WTC11 (cell line): Measurements from ENCODE around the gene KLHL4. TPM values are rescaled to one million over a fixed set of nuclear protein-coding genes. Genes with fewer than 3 reads are reported as not detected.

Experiments used
- ATAC-seq: fragments of 200-7000 bp; cut with Tn5 transposase; 2 replicates; pipeline ENCODE4 v1.10.0; 2021; ENCODE audit warnings: mild to moderate bottlenecking, moderate library complexity
- CTCF ChIA-PET: fragments of 300-600 bp; sonication (Branson Sonifier 250); formaldehyde crosslinking; loops from one replicate; lab custom pipeline; 2021; ENCODE audit warnings: antibody characterized with exemption; lab: Charles Lee
- POLR2A ChIA-PET: fragments of 350-600 bp; sonication (Branson Sonifier 250); formaldehyde crosslinking; loops from one replicate; lab custom pipeline; 2021; ENCODE audit warnings: antibody characterized with exemption; lab: Charles Lee
- DNase-seq: peaks from one replicate; pipeline ENCODE4 v3.0.0; 2021; ENCODE audit warnings: low spot score
- H3K27ac Mint-ChIP-seq: 2 replicates; pipeline ENCODE4 v1.8.0; 2021; ENCODE audit warnings: mixed read lengths
- H3K27me3 Mint-ChIP-seq: 2 replicates; pipeline ENCODE4 v1.8.0; 2021; ENCODE audit warnings: low read depth, mild to moderate bottlenecking, moderate library complexity, mixed read lengths
- H3K36me3 Mint-ChIP-seq: 2 replicates; pipeline ENCODE4 v1.8.0; 2021; ENCODE audit warnings: mixed read lengths
- H3K4me1 Mint-ChIP-seq: 2 replicates; pipeline ENCODE4 v1.8.0; 2022; ENCODE audit warnings: mixed read lengths
- H3K4me3 Mint-ChIP-seq: 2 replicates; pipeline ENCODE4 v1.8.0; 2021; ENCODE audit warnings: mild to moderate bottlenecking, moderate library complexity, mixed read lengths
- H3K9me3 Mint-ChIP-seq: 2 replicates; pipeline ENCODE4 v1.8.0; 2021; ENCODE audit warnings: mixed read lengths
- CREM ChIP-seq: sonication (generic); formaldehyde crosslinking; IDR thresholded peaks from 2 replicates; pipeline ENCODE4 v1.8.1; 2022; ENCODE audit warnings: mild to moderate bottlenecking, missing genetic modification reagents, moderate library complexity
- ELF4 ChIP-seq: sonication (generic); formaldehyde crosslinking; IDR thresholded peaks from 2 replicates; pipeline ENCODE4 v1.8.1; 2022; ENCODE audit warnings: low read depth, mild to moderate bottlenecking, moderate library complexity, missing genetic modification reagents
- ETV6 ChIP-seq: sonication (generic); formaldehyde crosslinking; IDR thresholded peaks from 2 replicates; pipeline ENCODE4 v1.8.1; 2022; ENCODE audit warnings: mild to moderate bottlenecking, missing genetic modification reagents
- FOXJ3 ChIP-seq: sonication (generic); formaldehyde crosslinking; IDR thresholded peaks from 2 replicates; pipeline ENCODE4 v1.9.0; 2021; ENCODE audit warnings: missing genetic modification reagents, mild to moderate bottlenecking, borderline replicate concordance
- JAZF1 ChIP-seq: fragments of 250-450 bp; sonication (Bioruptor Pico); IDR thresholded peaks from 2 replicates; pipeline ENCODE4 v1.9.0; 2021; ENCODE audit warnings: moderate library complexity, mild to moderate bottlenecking, inconsistent platforms
- MXD4 ChIP-seq: fragments of 250-450 bp; sonication (Bioruptor Pico); IDR thresholded peaks from 2 replicates; pipeline ENCODE4 v1.8.0; 2021; ENCODE audit warnings: mild to moderate bottlenecking, moderate library complexity, borderline replicate concordance
- MYBL2 ChIP-seq: sonication (generic); formaldehyde crosslinking; IDR thresholded peaks from 2 replicates; pipeline ENCODE4 v1.8.1; 2023; ENCODE audit warnings: mild to moderate bottlenecking, moderate library complexity, missing genetic modification reagents
- NR2C2 ChIP-seq: sonication (generic); formaldehyde crosslinking; IDR thresholded peaks from 2 replicates; pipeline ENCODE4 v1.8.0; 2022; ENCODE audit warnings: mild to moderate bottlenecking, missing genetic modification reagents
- PRRX2 ChIP-seq: fragments of 250-450 bp; sonication (Bioruptor Pico); IDR thresholded peaks from 2 replicates; pipeline ENCODE4 v1.8.0; 2021; ENCODE audit warnings: mild to moderate bottlenecking
- SMAD4 ChIP-seq: sonication (generic); formaldehyde crosslinking; IDR thresholded peaks from 2 replicates; pipeline ENCODE4 v1.8.0; 2022; ENCODE audit warnings: mild to moderate bottlenecking, missing genetic modification reagents
- TEAD4 ChIP-seq: sonication (generic); formaldehyde crosslinking; IDR thresholded peaks from 2 replicates; pipeline ENCODE4 v1.8.0; 2022; ENCODE audit warnings: mild to moderate bottlenecking, missing genetic modification reagents
- TP53 ChIP-seq: sonication (generic); formaldehyde crosslinking; IDR thresholded peaks from 2 replicates; pipeline ENCODE4 v1.8.1; 2023; ENCODE audit warnings: mild to moderate bottlenecking, missing genetic modification reagents
- ZNF121 ChIP-seq: sonication (generic); formaldehyde crosslinking; IDR thresholded peaks from 2 replicates; pipeline ENCODE4 v1.8.0; 2023; ENCODE audit warnings: missing genetic modification reagents
- total RNA-seq: library from RNA; stranded (reverse); gene quantifications from 3 replicates; pipeline ENCODE4 v1.2.3, GENCODE V29; 2021
- TF ChIP-seq, protein P1 (sequence below): sonication (generic); formaldehyde crosslinking; IDR thresholded peaks from 2 replicates; pipeline ENCODE4 v1.8.1; 2023; ENCODE audit warnings: mild to moderate bottlenecking, missing genetic modification reagents, borderline replicate concordance
- TF ChIP-seq, protein P2 (sequence below): sonication (generic); formaldehyde crosslinking; IDR thresholded peaks from 2 replicates; pipeline ENCODE4 v1.8.1; 2023; ENCODE audit warnings: mild to moderate bottlenecking, moderate library complexity, missing genetic modification reagents
- TF ChIP-seq, protein P3 (sequence below): sonication (generic); formaldehyde crosslinking; IDR thresholded peaks from 2 replicates; pipeline ENCODE4 v1.8.1; 2023; ENCODE audit warnings: mild to moderate bottlenecking, missing genetic modification reagents, moderate library complexity
- TF ChIP-seq, protein P4 (sequence below): sonication (generic); formaldehyde crosslinking; IDR thresholded peaks from 2 replicates; pipeline ENCODE4 v1.8.1; 2022; ENCODE audit warnings: mild to moderate bottlenecking, missing genetic modification reagents, moderate library complexity, borderline replicate concordance
- TF ChIP-seq, protein P5 (sequence below): sonication (generic); formaldehyde crosslinking; IDR thresholded peaks from 2 replicates; pipeline ENCODE4 v1.8.0; 2022; ENCODE audit warnings: missing genetic modification reagents

Gene KLHL4
- total RNA-seq, 1 experiment from 2014 or later, result 10.5 TPM

DNA sequence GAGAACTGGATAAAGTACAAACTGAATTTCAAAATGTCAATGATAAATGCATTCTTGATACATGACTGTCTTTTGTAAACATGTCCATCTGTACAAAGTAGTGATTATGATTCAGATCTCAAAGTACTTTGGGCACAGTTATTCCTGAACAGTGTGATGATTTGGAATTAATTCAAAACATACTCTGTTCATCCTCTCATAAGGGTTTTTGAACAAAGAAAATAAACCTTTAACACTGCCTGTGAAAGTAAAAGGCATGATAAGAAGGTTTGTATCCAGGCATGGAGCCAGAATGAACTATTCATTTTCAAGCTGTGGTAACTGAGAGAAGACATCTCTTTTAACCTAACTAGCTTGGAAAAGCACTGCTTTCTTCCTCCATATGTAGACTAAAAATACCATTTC lies 883 bp upstream of the KLHL4 start:
- no peaks in the 10 kb centered on the region; the same call in 1 of the 2 replicates for H3K27me3 Mint-ChIP-seq
- peaks cover 17% of the 10 kb centered on the region for H3K4me1 Mint-ChIP-seq
- 0 out of 2 replicates have a peak, but pooled peaks cover 4% of the 10 kb centered on the region for H3K9me3 Mint-ChIP-seq
- no peaks in the 10 kb centered on the region for H3K36me3 Mint-ChIP-seq
- ChIA-PET CTCF (no interaction called here), POLR2A (no interaction called here)
- H3K27ac Mint-ChIP-seq, result peak overlapping the region; percentile 98
- TF ChIP-seq NR2C2, result no peak
- no peak for TF ChIP-seq CREM (CRISPR knock-in tag)
- no peak for TF ChIP-seq MYBL2 (CRISPR knock-in tag)
- TF ChIP-seq, protein P1, sequence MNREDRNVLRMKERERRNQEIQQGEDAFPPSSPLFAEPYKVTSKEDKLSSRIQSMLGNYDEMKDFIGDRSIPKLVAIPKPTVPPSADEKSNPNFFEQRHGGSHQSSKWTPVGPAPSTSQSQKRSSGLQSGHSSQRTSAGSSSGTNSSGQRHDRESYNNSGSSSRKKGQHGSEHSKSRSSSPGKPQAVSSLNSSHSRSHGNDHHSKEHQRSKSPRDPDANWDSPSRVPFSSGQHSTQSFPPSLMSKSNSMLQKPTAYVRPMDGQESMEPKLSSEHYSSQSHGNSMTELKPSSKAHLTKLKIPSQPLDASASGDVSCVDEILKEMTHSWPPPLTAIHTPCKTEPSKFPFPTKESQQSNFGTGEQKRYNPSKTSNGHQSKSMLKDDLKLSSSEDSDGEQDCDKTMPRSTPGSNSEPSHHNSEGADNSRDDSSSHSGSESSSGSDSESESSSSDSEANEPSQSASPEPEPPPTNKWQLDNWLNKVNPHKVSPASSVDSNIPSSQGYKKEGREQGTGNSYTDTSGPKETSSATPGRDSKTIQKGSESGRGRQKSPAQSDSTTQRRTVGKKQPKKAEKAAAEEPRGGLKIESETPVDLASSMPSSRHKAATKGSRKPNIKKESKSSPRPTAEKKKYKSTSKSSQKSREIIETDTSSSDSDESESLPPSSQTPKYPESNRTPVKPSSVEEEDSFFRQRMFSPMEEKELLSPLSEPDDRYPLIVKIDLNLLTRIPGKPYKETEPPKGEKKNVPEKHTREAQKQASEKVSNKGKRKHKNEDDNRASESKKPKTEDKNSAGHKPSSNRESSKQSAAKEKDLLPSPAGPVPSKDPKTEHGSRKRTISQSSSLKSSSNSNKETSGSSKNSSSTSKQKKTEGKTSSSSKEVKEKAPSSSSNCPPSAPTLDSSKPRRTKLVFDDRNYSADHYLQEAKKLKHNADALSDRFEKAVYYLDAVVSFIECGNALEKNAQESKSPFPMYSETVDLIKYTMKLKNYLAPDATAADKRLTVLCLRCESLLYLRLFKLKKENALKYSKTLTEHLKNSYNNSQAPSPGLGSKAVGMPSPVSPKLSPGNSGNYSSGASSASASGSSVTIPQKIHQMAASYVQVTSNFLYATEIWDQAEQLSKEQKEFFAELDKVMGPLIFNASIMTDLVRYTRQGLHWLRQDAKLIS (CRISPR knock-in tag), result no peak
- TF ChIP-seq PRRX2 (CRISPR knock-in tag), result no peak
- TF ChIP-seq MXD4 (CRISPR knock-in tag), result no peak
- TF ChIP-seq, protein P2, sequence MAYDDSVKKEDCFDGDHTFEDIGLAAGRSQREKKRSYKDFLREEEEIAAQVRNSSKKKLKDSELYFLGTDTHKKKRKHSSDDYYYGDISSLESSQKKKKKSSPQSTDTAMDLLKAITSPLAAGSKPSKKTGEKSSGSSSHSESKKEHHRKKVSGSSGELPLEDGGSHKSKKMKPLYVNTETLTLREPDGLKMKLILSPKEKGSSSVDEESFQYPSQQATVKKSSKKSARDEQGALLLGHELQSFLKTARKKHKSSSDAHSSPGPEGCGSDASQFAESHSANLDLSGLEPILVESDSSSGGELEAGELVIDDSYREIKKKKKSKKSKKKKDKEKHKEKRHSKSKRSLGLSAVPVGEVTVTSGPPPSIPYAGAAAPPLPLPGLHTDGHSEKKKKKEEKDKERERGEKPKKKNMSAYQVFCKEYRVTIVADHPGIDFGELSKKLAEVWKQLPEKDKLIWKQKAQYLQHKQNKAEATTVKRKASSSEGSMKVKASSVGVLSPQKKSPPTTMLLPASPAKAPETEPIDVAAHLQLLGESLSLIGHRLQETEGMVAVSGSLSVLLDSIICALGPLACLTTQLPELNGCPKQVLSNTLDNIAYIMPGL (CRISPR knock-in tag), result no peak
- no peak for TF ChIP-seq JAZF1 (CRISPR knock-in tag)
- TF ChIP-seq FOXJ3 (CRISPR knock-in tag), result no peak
- TF ChIP-seq, protein P3, sequence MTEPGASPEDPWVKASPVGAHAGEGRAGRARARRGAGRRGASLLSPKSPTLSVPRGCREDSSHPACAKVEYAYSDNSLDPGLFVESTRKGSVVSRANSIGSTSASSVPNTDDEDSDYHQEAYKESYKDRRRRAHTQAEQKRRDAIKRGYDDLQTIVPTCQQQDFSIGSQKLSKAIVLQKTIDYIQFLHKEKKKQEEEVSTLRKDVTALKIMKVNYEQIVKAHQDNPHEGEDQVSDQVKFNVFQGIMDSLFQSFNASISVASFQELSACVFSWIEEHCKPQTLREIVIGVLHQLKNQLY (CRISPR knock-in tag), result no peak
- no peak for TF ChIP-seq TEAD4 (CRISPR knock-in tag)
- no peak for TF ChIP-seq ZNF121
- TF ChIP-seq SMAD4 (CRISPR knock-in tag), result no peak
- TF ChIP-seq ETV6, result no peak
- TF ChIP-seq TP53 (CRISPR knock-in tag), result no peak
- TF ChIP-seq, protein P4, sequence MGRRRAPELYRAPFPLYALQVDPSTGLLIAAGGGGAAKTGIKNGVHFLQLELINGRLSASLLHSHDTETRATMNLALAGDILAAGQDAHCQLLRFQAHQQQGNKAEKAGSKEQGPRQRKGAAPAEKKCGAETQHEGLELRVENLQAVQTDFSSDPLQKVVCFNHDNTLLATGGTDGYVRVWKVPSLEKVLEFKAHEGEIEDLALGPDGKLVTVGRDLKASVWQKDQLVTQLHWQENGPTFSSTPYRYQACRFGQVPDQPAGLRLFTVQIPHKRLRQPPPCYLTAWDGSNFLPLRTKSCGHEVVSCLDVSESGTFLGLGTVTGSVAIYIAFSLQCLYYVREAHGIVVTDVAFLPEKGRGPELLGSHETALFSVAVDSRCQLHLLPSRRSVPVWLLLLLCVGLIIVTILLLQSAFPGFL, result no peak
- TF ChIP-seq, protein P5, sequence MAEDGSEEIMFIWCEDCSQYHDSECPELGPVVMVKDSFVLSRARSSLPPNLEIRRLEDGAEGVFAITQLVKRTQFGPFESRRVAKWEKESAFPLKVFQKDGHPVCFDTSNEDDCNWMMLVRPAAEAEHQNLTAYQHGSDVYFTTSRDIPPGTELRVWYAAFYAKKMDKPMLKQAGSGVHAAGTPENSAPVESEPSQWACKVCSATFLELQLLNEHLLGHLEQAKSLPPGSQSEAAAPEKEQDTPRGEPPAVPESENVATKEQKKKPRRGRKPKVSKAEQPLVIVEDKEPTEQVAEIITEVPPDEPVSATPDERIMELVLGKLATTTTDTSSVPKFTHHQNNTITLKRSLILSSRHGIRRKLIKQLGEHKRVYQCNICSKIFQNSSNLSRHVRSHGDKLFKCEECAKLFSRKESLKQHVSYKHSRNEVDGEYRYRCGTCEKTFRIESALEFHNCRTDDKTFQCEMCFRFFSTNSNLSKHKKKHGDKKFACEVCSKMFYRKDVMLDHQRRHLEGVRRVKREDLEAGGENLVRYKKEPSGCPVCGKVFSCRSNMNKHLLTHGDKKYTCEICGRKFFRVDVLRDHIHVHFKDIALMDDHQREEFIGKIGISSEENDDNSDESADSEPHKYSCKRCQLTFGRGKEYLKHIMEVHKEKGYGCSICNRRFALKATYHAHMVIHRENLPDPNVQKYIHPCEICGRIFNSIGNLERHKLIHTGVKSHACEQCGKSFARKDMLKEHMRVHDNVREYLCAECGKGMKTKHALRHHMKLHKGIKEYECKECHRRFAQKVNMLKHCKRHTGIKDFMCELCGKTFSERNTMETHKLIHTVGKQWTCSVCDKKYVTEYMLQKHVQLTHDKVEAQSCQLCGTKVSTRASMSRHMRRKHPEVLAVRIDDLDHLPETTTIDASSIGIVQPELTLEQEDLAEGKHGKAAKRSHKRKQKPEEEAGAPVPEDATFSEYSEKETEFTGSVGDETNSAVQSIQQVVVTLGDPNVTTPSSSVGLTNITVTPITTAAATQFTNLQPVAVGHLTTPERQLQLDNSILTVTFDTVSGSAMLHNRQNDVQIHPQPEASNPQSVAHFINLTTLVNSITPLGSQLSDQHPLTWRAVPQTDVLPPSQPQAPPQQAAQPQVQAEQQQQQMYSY, result no peak
- TF ChIP-seq ELF4 (CRISPR knock-in tag), result no peak
- 0 out of 2 replicates have a peak overlapping the region, but pooled peaks have one; percentile 87 for H3K4me3 Mint-ChIP-seq
- ATAC-seq (no peak), DNase-seq (no peak)
